B cell (primary cell): ENCODE measurements around the gene KLK6. TPM values are rescaled to one million over a fixed set of nuclear protein-coding genes. Genes with fewer than 3 reads are reported as not detected.

Experiments used
- ATAC-seq: fragments of 200-7000 bp; cut with Tn5 transposase; one replicate; pipeline ENCODE4 v1.10.0; 2021; ENCODE audit warnings: low read depth, mild to moderate bottlenecking, moderate number of reproducible peaks, moderate library complexity
- CTCF ChIA-PET: fragments of 350-600 bp; sonication (Branson Sonifier 250); formaldehyde crosslinking; loops from one replicate; lab custom pipeline; 2021; ENCODE audit warnings: antibody characterized with exemption, inconsistent platforms; lab: Charles Lee
- POLR2A ChIA-PET: fragments of 350-600 bp; sonication (Branson Sonifier 250); formaldehyde crosslinking; loops from one replicate; lab custom pipeline; 2021; ENCODE audit warnings: antibody characterized with exemption; lab: Charles Lee
- DNase-seq: peaks from one replicate; pipeline ENCODE4 v3.0.0; 2013
- H2AFZ ChIP-seq: 2 replicates; pipeline ENCODE4 v1.6.1; 2012; ENCODE audit warnings: mild to moderate bottlenecking, low read depth, low read length; ENCODE audit not compliant: insufficient read depth, poor library complexity, severe bottlenecking
- H3K27ac ChIP-seq, 2 donors: 1 replicate in 1 of 2; 2 replicates in 1 of 2; pipeline ENCODE4 v1.5.1; 2012 to 2013; ENCODE audit warnings: low read length in 2 of 2, mild to moderate bottlenecking in 2 of 2, moderate library complexity in 1 of 2
- H3K27me3 ChIP-seq, 4 experiments: fragments of 200-600 bp in 1 of 4; sonication (generic) in 1 of 4; replicated peaks in 1 of 4; 1 replicate in 2 of 4; 2 replicates in 2 of 4; pipeline versions ENCODE4 v1.6.1 to v1.7.0; 2013 to 2016; ENCODE audit warnings: low read length in 3 of 4, mild to moderate bottlenecking in 2 of 4, mixed read lengths in 1 of 4, moderate library complexity in 1 of 4; ENCODE audit not compliant: insufficient read depth in 4 of 4, control insufficient read depth in 3 of 4; ENCODE audit errors: control extremely low read depth in 1 of 4
- H3K36me3 ChIP-seq, 2 experiments: replicated peaks in 1 of 2; 1 replicate in 1 of 2; 2 replicates in 1 of 2; pipeline versions ENCODE4 v1.6.1 to v1.7.1; 2013; ENCODE audit warnings: low read length in 1 of 2; ENCODE audit not compliant: insufficient read depth in 2 of 2, control insufficient read depth in 1 of 2; ENCODE audit errors: control extremely low read depth in 1 of 2, extremely low read depth in 1 of 2
- H3K4me1 ChIP-seq, 2 donors: fragments of 200-600 bp in 1 of 2; sonication (generic) in 1 of 2; 1 replicate in 1 of 2; 2 replicates in 1 of 2; pipeline versions ENCODE4 v1.5.1 to v1.6.1; 2013 to 2017; ENCODE audit warnings: low read length in 2 of 2; ENCODE audit not compliant: control insufficient read depth in 2 of 2, insufficient read depth in 2 of 2
- H3K4me2 ChIP-seq: replicated peaks from 2 replicates; pipeline ENCODE3; 2012; ENCODE audit warnings: mild to moderate bottlenecking, low read depth, low read length; ENCODE audit not compliant: poor library complexity, severe bottlenecking
- H3K4me3 ChIP-seq, 5 experiments: fragments of 200-600 bp in 1 of 5; sonication (generic) in 1 of 5; 1 replicate in 3 of 5; 2 replicates in 2 of 5; pipeline versions ENCODE4 v1.5.1 to v1.7.0; 2011 to 2016; ENCODE audit warnings: low read length in 4 of 5, mild to moderate bottlenecking in 4 of 5, low read depth in 2 of 5, control low read depth in 1 of 5, moderate library complexity in 1 of 5; ENCODE audit not compliant: insufficient read depth in 1 of 5; ENCODE audit errors: control extremely low read depth in 1 of 5, extremely low read depth in 1 of 5
- H3K79me2 ChIP-seq: fragments of 200-600 bp; sonication (generic); one replicate; pipeline ENCODE4 v1.6.0; 2016; ENCODE audit warnings: low read length; ENCODE audit not compliant: control insufficient read depth, insufficient read depth
- H3K9ac ChIP-seq: fragments of 200-600 bp; sonication (generic); 2 replicates; pipeline ENCODE4 v1.6.1; 2017; ENCODE audit warnings: mild to moderate bottlenecking, low read length, moderate library complexity
- H3K9me3 ChIP-seq, 3 donors: one replicate each; pipeline versions ENCODE4 v1.6.1 to v1.7.1; 2013; ENCODE audit warnings: low read length in 2 of 3; ENCODE audit not compliant: control insufficient read depth in 2 of 3, insufficient read depth in 1 of 3; ENCODE audit errors: control extremely low read depth in 1 of 3
- H4K20me1 ChIP-seq: 2 replicates; pipeline ENCODE4 v1.6.0; 2012; ENCODE audit warnings: mild to moderate bottlenecking, low read length; ENCODE audit not compliant: insufficient read depth, control insufficient read depth, poor library complexity, severe bottlenecking
- H3K27ac Mint-ChIP-seq: one replicate; pipeline ENCODE4 v1.8.0; 2021; ENCODE audit warnings: mixed read lengths
- H3K27me3 Mint-ChIP-seq: one replicate; pipeline ENCODE4 v1.8.0; 2021; ENCODE audit warnings: mixed read lengths
- H3K4me1 Mint-ChIP-seq: one replicate; pipeline ENCODE4 v1.8.0; 2021; ENCODE audit warnings: mixed read lengths
- H3K4me3 Mint-ChIP-seq: one replicate; pipeline ENCODE4 v1.8.0; 2021; ENCODE audit warnings: mixed read lengths
- H3K9me3 Mint-ChIP-seq: one replicate; pipeline ENCODE4 v1.8.0; 2022; ENCODE audit warnings: mixed read lengths; ENCODE audit not compliant: insufficient read depth
- CTCF ChIP-seq: fragments of 200-600 bp; IDR thresholded peaks from one replicate; pipeline ENCODE4 v1.8.0; 2022; ENCODE audit warnings: antibody characterized with exemption, mild to moderate bottlenecking
- EZH2 ChIP-seq: IDR thresholded peaks from 2 replicates; pipeline ENCODE4 v1.6.1; 2012; ENCODE audit warnings: borderline replicate concordance, low read depth, mild to moderate bottlenecking, moderate library complexity, low read length; ENCODE audit not compliant: insufficient read depth, poor library complexity, severe bottlenecking
- whole genome bisulfite sequencing: methylation state at CpG from one replicate; pipeline ENCODE4 v1.1.5; 2013; ENCODE audit warnings: missing lambda C conversion rate; ENCODE audit not compliant: insufficient coverage; 5-methylcytosine and 5-hydroxymethylcytosine counted together
- intact Hi-C: fragments of 100-400 bp; cut with micrococcal nuclease; formaldehyde crosslinking; loops from one replicate; pipeline ENCODE4 v1.10.0; 2022
- polyA plus RNA-seq: library from polyadenylated mRNA; depleted of rRNA; stranded (reverse); fragments of >200 nt; gene quantifications from 2 replicates; pipeline ENCODE4 v1.2.3, GENCODE V29; 2012
- total RNA-seq, 2 donors: library from RNA; stranded (reverse); fragments of 120-200 nt in 1 of 2; gene quantifications; 1 replicate in 1 of 2; 2 replicates in 1 of 2; pipeline versions ENCODE4 v1.2.3 to v1.2.4, GENCODE V29; 2013 to 2022

The KLK6 gene
- total and polyA plus RNA-seq, 2 donors (not counting 1 experiment from before 2014, with no cell fraction given), result not detected

GRCh38 chr19:50957587-50957986 lies 11.8 kb downstream of the KLK6 start:
- H2AFZ ChIP-seq, result no peak overlapping the region
- no peak overlapping the region for H3K4me3 ChIP-seq
- H3K4me2 ChIP-seq, result no peak overlapping the region
- H3K9me3 ChIP-seq, result peaks cover 0 to 7% (median 0%) of the 10 kb centered on the region in 3 donors
- no peak for DNase-seq
- H3K36me3 ChIP-seq, result no peaks in the 10 kb centered on the region
- ChIA-PET POLR2A (no interaction called here), CTCF (no interaction called here)
- no peak overlapping the region for H3K27ac Mint-ChIP-seq
- H3K4me3 Mint-ChIP-seq, result no peak overlapping the region
- no peak overlapping the region for H3K27ac ChIP-seq
- H3K4me1 Mint-ChIP-seq, result no peaks in the 10 kb centered on the region
- peaks cover 31% of the 10 kb centered on the region for H3K27me3 Mint-ChIP-seq
- 65% methylated on average over 8 of the region's 8 CpGs for WGBS
- peaks cover 0 to 2% (median 0%) of the 10 kb centered on the region in 4 experiments for H3K27me3 ChIP-seq
- TF ChIP-seq EZH2, result no peak
- no peak for TF ChIP-seq CTCF
- H3K4me1 ChIP-seq, result no peaks in the 10 kb centered on the region
- no peaks in the 10 kb centered on the region for H4K20me1 ChIP-seq
- intact Hi-C loops, result no loop called here
- no peaks in the 10 kb centered on the region for H3K79me2 ChIP-seq
- H3K9me3 Mint-ChIP-seq, result peaks cover 3% of the 10 kb centered on the region
- no peak for ATAC-seq
- no peak overlapping the region for H3K9ac ChIP-seq

GRCh38 chr19:50952910-50953309 lies 16.5 kb downstream of the KLK6 start, which contains the start of gene KLK5:
TSS of gene KLK5 (minus strand) at chr19:50953038. CDS start at chr19:50952657, 381 bp downstream.
- Histone ChIP-seq H3K4me2 (no peak within 1 kb of the TSS), H3K27me3 (peaks cover 0 to 2% (median 0%) of the 10 kb centered on the region in 4 experiments), H4K20me1 (no peaks in the 10 kb centered on the region), H3K27ac (no peak within 1 kb of the TSS), H3K9ac (no peak within 1 kb of the TSS), H3K4me3 (no peak within 1 kb of the TSS), H2AFZ (no peak within 1 kb of the TSS), H3K79me2 (no peaks in the 10 kb centered on the region), H3K36me3 (no peaks in the 10 kb centered on the region), H3K9me3 (peaks cover 0 to 15% (median 0%) of the 10 kb centered on the region in 3 donors), H3K4me1 (no peaks in the 10 kb centered on the region)
- ChIA-PET CTCF (no interaction called here), POLR2A (no interaction called here)
- TF ChIP-seq CTCF (no peak), EZH2 (no peak)
- Mint-ChIP-seq H3K4me3 (no peak within 1 kb of the TSS), H3K9me3 (no peaks in the 10 kb centered on the region), H3K27ac (no peak within 1 kb of the TSS), H3K4me1 (no peaks in the 10 kb centered on the region), H3K27me3 (peaks cover 38% of the 10 kb centered on the region)
- DNase-seq (no peak), ATAC-seq (no peak)
- 37% methylated on average over 6 of the region's 7 CpGs for WGBS
- intact Hi-C loops, result no loop called here
